ENCODE measurements around the gene GNA14.

The GNA14 gene

DNA sequence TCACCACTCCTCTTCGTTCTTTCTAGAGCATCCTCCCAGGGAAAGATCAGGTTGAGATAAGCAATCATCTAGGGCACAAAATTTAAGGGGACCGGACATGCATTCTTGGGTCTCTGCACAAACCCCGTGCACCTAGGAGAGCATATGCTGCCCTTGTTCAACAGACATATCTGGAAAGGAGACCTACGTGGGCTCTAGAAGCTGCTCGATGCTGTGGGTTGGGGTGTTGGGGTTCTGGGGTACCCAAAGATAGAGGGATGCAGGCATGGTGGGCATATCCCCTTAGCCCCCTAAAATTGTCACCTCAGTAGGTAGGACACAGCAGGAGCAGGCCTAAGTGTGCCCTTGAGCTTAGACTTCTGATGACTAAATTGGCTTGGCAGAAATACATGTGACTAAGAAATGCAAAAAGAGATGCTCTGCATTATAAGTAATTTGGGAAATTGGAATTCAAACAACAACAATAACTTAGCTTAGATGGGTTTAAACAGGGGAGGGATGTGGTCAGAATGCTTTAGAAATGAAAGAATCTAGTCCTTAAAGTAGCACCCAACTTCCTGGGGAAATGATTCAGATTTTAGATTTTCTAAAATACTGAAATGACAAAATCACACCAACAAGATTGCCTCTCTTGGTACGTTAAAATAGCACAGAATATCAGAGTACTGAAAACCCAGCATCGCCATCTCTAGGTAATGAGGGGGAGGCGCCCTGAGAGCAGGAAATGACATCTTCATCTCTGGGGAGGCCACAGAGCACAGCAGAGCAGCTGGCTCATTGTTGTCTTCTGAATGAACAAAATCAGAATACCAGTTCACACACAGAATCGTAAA, 172.3 kb downstream of the GNA14 start:
- H3K27ac ChIP-seq: no peak overlapping the region
- TF ChIP-seq CTCF (IDR thresholded peaks at IDR 0.05) (no peak), ZFX (IDR thresholded peaks at IDR 0.05; ENCODE audit: borderline replicate concordance) (no peak)

DNA sequence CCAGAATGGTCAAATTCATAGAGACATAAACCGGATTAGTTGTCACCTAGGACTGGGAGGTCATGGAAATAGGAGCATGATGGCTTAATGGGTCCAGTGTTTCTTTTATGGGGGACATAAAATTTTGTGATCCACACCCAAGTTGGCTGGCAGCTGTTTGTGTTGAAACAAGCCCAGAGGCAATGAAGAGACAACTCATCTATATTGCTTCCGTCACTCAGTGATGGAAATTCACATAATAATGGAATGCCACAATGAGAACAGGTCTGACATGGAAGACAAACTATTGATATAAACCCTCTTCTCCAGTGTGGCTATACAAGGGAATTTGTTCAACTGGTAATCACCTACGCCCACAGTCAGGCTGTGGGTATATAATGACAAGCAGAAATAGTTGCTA, 173.2 kb downstream of the GNA14 start:
- TF ChIP-seq CTCF (IDR thresholded peaks at IDR 0.05): no peak
- no peak for TF ChIP-seq ZFX (IDR thresholded peaks at IDR 0.05; ENCODE audit: borderline replicate concordance)
- H3K27ac ChIP-seq: no peak overlapping the region

GRCh38 chr9:77472646-77473045, 175.5 kb downstream of the GNA14 start:
- TF ChIP-seq ZFX (IDR thresholded peaks at IDR 0.05; ENCODE audit: borderline replicate concordance) (no peak), CTCF (IDR thresholded peaks at IDR 0.05) (no peak)
- no peak overlapping the region for H3K27ac ChIP-seq

DNA sequence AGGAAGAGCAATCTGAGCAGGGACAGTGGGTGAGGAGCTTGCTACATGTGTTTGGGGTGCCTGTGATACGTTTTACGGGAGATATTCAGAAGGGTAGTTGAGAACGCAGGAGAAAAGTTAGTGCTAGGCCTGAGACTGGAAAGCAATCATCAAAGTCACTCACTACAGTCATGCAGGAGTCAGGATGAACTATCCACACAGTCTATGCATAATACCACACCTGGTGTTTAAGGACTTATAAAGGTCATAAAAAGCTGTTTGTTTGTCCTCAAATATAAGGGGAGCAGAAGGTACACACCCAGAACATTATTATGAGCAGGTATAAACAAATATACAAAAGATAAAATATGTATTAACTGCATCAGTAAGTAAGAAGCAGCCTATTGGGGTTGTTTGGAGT, 176.6 kb downstream of the GNA14 start:
- TF ChIP-seq ZFX (IDR thresholded peaks at IDR 0.05; ENCODE audit: borderline replicate concordance) (no peak), CTCF (IDR thresholded peaks at IDR 0.05) (no peak)
- no peak overlapping the region for H3K27ac ChIP-seq

GRCh38 chr9:77469515-77470231, 178.4 kb downstream of the GNA14 start:
- TF ChIP-seq CTCF (IDR thresholded peaks at IDR 0.05) (no peak), ZFX (IDR thresholded peaks at IDR 0.05; ENCODE audit: borderline replicate concordance) (no peak)
- H3K27ac ChIP-seq: no peak overlapping the region

DNA sequence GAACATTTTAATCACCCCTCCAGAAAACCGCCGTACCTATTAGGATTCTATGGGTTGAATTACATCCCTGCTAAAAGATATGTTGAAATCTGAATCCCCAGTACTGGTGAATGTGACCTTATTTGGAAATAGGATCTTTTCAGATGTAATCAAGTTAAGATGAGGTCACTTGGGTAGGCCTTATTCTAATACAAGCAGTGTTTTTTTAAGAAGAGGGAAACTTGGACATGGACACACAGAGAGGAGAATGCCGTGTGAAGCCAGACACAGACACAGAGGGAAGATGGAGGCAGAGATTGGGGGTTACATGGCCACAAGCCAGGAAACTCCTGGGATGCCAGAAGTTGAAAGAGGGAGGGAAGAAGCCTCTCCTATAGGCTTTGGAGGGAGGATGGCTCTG, 183.5 kb downstream of the GNA14 start:
- TF ChIP-seq CTCF (IDR thresholded peaks at IDR 0.05): no peak
- TF ChIP-seq ZFX (IDR thresholded peaks at IDR 0.05; ENCODE audit: borderline replicate concordance): no peak
- H3K27ac ChIP-seq: no peak overlapping the region

- no peak for TF ChIP-seq ZFX (IDR thresholded peaks at IDR 0.05; ENCODE audit: borderline replicate concordance)
- no peak overlapping the region for H3K27ac ChIP-seq
Measured at GRCh38 chr9:77463151-77463550, 185.0 kb downstream of the GNA14 start.
